ENCODE results near the gene ZMYM1.
"Not testable (repeated sequence)": the region's sequence is repeated elsewhere in the genome, so short reads cannot be mapped to it uniquely, and the experiment has no call there.

ZMYM1 gene

GRCh38 chr1:35076426-35076825 is 2.8 kb upstream of the ZMYM1 start:
- not testable (repeated sequence) for DNase-seq (ENCODE audit: low spot score)

DNA sequence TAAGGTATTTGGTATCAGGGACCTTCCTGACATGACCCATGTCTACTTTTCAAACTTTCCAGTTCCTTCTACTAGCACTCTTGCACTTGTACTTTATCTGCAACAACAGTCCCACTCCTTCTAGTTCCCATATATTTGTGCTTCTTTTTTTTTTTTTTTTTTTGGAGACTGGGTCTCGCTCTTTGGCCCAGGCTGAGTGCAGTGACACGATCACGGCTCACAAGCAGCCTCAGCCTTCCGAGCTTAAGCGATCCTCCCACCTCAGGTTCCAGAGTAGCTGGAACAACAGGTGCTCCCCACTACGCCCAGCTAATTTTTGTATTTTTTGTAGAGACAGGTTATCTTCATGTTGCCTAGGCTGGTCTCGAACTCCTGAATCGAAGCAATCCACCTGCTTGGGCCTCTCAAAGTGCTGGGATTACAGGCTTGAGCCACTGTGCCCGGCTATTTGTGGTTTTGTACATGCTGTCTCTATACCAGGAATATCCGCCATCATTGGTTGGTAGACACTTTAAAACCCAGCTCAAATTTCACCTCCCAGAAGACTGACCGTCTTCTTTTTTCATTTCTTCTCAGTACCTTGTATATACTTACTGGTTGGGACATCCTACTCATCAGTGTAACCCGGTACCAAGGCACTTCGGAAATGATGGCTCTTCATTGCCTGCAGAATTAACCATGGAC is 1.1 kb downstream of the ZMYM1 start:
- no peak for DNase-seq (ENCODE audit: low spot score)

DNA sequence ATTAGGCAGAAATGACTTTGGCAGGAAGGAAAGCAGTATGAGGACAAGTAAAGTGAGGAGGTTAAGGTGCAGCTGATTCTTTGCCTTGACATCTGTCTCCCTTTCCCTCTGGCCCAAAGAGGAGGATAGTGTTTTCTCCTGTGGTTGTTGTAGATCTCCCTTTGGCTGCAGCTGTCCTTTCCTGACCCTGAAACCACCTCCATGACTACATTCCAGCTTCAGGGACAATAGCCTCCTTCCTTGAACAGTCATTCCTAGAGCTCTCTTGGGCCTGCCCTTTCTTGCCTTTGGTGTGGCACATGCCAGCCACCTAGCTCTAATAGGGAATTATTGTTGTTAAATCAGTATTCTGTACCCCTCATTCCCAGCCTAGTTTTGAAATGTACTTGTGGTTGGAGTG is 6.2 kb downstream of the ZMYM1 start:
- no peak for DNase-seq (ENCODE audit: low spot score)

- no peak for DNase-seq (ENCODE audit: low spot score)
Measured at GRCh38 chr1:35097224-35097623, 18.0 kb downstream of the ZMYM1 start.

- DNase-seq (ENCODE audit: low spot score), result no peak
Measured at GRCh38 chr1:35111106-35111505, 31.9 kb downstream of the ZMYM1 start.

DNA sequence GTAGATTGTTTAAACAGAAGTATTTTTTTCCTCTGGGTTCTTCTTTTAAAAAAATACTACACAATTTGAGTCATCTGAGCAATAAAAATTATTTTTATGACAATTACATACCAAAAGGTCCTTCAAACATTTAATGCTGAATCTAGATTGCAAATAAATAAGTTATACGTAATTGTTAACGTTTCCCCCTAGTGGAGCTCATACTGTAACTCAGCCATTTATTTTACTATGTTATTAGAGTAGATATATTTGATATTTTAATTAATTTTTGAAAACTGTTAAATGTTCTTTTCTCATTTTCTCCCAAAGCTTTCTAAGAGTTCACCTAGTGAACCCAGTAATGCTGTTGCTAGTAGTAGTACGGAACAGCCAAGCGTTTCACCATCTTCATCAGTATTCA is 33.5 kb downstream of the ZMYM1 start:
- DNase-seq (ENCODE audit: low spot score), result no peak

DNA sequence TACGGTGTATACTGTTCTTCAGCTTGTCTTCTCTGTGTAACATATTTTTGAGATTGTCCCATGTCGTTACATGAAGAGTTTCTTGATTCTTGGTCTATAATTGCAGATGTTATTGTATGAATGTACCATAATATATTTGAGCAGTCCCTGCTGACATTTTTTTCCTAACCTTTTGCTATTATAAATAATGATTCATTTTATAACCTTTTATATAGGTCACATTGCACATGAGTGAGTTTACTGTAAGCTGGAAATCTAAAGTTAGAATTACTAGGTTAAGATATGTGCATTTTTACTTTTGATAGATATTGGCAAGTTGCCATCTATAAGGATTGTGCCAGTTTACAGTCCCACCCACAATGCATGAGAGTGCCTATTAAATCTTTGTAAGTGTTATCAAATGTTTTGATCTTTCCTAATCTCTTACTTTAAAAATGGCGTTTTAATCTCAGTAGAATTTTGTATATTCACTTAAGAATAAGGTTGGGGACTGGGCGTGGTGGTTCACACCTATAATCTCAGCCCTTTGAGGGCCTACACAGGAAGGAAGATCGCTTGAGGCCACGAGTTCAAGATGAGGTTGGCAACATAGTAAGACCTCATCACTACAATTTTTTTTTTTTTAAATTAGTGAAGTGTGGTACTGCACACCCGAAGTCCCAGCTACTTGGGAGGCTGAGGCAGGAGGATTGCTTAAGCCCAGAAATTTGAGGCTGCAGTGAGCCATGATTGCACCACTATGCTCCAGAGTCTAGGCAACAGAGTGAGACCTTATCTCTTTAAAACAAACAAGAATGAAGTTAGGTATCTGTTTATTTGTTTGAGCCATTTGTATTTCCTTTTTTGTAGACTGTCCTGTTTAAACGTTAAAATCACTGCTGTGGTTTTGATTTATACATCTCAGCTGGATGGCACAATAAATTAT is 36.5 kb downstream of the ZMYM1 start:
- DNase-seq (ENCODE audit: low spot score), result no peak

DNA sequence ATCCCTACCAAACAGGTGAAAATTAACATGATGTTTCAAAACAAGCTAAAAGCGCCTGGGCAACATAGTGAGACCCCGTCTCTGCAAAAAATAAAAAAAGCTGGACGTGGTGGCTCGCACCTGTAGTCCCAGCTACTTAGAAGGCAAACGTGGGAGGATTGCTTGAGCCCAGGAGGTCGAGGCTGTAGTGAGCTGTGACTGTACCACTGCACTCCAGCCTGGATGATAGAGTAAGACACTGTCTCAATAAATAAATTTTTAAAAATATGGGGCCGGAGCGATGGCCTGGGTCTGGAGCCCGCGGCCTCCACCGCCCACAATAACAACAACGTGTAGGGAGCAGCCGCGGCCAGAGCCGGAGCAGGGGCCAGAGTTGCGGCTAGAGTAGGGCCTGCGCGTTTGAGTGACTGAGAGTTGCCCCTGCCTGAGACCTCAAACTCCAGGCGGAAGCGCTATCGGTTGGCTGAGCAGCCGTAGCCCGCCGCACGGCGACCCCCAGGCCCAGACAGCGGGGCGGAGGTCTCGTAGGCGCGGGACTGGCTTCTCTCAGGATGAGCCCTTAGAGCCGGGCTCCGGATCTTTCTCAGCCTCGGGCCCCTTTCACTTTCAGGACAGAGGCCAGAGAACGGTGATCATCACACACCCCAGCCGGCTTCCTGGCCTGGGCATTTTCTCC is 41.4 kb downstream of the ZMYM1 start:
- no peak for DNase-seq (ENCODE audit: low spot score)

- DNase-seq (ENCODE audit: low spot score), result no peak
Measured at GRCh38 chr1:35122311-35122710, 43.1 kb downstream of the ZMYM1 start.

DNA sequence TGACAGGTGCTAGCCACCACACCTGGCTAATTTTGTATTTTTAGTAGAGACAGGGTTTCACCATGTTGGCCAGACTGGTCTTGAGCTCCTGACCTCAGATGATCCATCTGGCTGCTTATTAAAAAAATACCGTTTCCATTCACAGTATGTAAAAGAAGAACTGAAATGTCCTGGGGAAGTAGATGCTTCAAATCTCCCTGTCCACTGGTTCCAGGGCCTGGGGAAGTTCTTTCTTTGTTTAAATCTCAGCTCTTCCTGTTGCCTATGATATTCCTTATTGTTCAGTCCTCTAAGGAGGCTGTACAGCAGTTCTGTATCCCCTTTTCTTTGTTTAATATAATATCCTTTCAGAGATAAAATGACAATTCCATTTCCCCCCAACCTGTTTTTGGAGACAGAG is 47.4 kb downstream of the ZMYM1 start:
- no peak for DNase-seq (ENCODE audit: low spot score)

GRCh38 chr1:35129080-35129479 is 49.9 kb downstream of the ZMYM1 start:
- DNase-seq (ENCODE audit: low spot score), result no peak

DNA sequence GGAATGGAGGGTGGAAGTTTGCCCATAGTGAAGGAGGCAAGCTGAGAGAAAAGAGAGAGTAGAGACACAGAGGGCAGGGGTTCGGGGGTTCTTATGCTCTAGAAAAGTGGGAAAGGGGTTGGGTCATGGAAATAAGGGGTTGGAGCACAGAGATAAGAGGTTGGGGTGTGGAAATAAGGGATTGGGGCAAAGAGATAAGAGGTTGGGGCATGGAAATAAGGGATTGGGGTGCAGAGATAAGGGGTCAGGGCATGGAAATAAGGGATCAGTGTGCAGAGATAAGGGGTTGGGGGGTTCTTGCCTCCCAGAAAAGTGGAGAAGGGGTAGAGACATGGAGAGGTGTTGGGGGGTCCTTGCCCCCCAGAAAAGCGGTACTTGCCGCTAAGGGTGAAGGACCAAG is 57.6 kb downstream of the ZMYM1 start:
- no peak for DNase-seq (ENCODE audit: low spot score)

- not testable (repeated sequence) for DNase-seq (ENCODE audit: low spot score)
Measured at GRCh38 chr1:35137590-35137989, 58.4 kb downstream of the ZMYM1 start.

DNA sequence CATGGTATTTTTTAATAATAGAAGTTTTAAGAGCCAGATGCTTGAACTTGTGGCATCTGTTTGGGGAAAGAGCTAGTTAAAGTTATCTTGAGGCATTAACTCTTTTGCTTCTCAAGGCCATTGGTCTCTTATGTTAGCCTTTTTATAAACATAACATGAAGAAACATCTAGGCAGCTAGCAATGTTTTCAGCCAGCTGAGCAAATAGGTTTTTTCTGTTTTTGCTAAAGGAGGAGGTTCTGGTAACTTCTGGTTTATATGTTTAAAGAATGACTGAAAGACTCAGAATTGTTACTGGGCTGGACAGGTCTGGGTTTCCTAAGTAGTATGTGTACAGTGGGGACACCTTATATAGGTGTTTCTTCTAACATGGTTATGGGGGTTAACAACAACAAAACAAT is 63.1 kb downstream of the ZMYM1 start:
- DNase-seq (ENCODE audit: low spot score), result not testable (repeated sequence)

- not testable (repeated sequence) for DNase-seq (ENCODE audit: low spot score)
Measured at GRCh38 chr1:35142728-35143127, 63.5 kb downstream of the ZMYM1 start.

DNA sequence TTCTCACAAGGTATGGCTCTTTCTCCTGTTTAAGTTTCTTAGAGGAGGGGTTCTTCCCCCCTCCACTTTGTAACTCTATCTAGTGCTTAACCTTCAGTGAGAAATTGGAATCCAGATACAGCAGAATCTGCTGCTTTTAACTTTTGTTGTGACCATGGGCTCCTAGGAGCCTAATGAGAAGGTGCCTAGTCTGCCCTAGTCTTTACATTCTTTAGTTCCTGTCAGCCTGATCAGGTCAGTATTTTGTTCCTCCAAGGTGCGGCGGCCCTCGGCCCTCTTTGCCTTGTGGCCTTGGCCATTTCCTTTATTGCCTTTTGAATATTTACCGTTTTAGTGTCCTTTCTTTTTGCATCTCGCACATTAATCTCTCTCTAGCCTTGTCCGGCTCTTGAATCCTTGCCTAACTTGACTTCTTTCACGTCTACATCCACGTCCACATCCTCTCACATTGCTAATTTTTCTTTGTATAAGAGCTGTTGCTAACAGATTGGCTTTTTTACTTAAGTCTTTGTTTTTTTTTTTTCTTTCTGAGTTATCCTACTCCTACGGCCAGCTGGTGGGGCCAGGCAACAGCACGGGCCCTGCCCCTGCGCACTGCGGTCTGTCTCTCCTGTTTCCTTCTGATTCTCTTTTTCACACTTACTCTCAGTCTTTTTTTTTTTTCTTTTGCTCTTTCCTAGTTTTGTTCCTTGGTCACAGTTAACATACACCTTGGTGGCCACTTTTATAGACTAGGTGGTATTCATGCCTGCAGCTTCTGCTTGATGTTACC is 64.7 kb downstream of the ZMYM1 start:
- no peak for DNase-seq (ENCODE audit: low spot score)

DNA sequence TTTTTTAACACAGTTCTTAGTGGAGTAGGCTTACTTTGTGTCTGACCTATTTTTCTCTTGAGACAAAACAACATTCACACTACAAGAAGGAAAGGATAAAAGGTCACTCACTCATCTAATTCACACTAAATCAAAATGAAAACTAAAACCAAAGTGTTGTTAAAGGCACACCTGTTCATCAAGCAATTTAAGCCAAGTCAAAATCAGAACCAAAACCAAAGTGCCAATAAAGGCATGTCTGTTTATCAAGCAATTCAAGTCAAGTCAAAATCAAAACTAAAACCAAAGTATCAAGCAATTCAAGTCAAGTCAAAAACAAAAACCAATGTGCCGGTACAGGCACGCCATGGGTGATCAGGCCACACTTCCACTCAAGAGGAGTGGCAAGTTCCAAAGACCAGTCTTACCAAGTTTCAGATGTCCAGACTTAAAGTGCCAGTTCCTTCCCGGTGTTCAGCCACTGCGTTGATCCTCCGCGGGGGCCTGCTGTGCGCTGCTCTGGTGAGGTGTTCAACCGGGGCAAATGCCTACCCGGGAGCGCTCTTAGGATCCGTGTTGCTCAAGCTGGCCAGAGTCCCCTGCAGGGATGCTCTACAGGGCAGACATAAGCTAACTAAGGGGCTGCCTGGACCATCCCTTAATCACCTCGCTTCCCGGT is 66.8 kb downstream of the ZMYM1 start:
- DNase-seq (ENCODE audit: low spot score), result not testable (repeated sequence)

- DNase-seq (ENCODE audit: low spot score), result no peak
Measured at GRCh38 chr1:35151220-35151619, 72.0 kb downstream of the ZMYM1 start.

- DNase-seq (ENCODE audit: low spot score), result no peak
Measured at GRCh38 chr1:35164893-35165292, 85.7 kb downstream of the ZMYM1 start.
